ENCODE results near the gene NCMAP.
"Not testable (repeated sequence)": the region's sequence is repeated elsewhere in the genome, so short reads cannot be mapped to it uniquely, and the experiment has no call there.

The NCMAP gene, protein sequence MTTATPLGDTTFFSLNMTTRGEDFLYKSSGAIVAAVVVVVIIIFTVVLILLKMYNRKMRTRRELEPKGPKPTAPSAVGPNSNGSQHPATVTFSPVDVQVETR

DNA sequence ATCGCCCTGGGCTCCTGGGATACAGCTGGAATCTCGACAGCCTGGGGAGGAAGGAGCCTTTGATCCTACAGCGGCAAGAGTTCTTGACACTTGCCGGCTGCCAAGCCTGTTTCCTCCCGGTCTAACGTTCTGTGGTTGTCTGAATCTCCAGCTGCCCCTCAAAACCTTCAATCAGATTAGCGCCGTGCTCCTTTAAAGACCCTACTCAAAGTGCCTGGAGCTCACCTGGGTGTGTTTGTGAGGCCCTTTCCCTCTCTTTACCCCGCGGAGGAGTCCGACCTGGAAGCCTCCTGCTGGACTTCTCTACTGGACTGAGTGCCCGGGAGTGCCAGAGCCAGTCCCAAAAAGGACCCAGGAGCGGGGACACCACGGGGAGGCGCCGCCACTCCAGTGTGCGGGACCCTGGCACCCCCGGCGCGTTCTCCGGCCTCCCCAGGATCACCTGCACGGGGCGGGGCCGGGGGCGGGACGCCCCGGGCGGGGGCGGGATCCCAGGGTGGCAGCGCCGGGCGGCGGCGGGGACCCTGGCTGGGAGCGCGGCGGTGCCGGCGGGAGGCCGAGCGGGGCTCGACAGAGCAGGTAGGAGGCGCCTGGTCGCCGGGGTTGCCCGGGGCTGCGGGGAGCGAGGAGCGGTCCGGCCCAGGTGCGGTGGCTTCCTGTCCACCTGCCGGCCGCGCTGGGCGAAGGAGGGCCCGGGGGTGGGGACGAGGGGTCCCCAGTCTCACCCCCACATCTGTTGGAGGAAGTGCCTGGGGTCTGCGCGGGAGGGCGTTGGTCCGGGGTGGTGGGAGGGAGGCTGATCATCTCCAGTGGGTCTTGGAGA is at the start of gene NCMAP:
TSS of gene NCMAP (plus strand) at position 497 of the 823 bp plus-strand sequence. CDS start 39,344 bp downstream, outside the sequence.
- DNase-seq (ENCODE audit: low read depth in 2 of 2) = peak in 1 of 2 donors; percentile 20

GRCh38 chr1:24506691-24507381 is 49.1 kb upstream of the NCMAP start:
- no peak for DNase-seq (ENCODE audit: low read depth in 2 of 2)

DNA sequence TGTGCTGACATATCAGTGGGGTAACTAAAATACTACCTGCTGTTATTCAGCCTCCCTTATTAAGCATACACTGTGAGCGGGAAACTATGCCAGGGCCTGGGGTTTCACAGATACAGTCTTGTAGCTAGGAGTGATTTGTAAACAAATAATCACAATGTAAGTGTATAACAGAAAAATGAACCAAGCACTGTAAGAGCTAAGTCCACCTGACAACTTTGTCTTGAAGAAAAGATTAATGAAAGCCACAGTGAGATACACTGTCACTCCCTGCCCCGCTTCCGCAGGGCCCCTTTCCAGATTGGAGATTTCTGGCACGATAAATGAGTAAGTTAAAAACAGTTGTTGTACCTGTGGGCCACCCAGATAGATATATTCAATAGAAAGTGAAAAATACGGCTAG is 48.5 kb upstream of the NCMAP start:
- DNase-seq (ENCODE audit: low read depth in 2 of 2) = no peak

- no peak for DNase-seq (ENCODE audit: low read depth in 2 of 2)
Observed at GRCh38 chr1:24508911-24509310, 47.0 kb upstream of the NCMAP start.

GRCh38 chr1:24513706-24514105 is 42.2 kb upstream of the NCMAP start:
- DNase-seq (ENCODE audit: low read depth in 2 of 2) = no peak

DNA sequence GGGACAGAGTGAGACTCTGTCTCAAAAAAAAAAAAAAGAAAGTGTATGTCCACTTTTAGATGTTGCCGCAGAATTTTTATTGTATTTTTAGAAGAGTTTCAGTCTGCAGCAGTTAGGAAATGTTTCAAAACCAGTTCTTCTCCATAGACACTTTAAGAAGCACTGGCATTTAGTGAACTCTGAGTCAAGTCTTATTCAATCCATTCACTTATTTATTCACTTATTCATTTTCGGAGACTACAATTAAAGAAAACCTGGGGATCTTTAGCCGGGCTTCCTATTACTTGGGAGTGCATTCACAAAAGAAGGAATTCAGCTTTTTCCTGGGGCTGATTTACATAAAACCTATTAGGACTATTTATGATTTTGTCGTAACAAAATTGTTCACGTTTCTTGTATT is 40.9 kb upstream of the NCMAP start:
- DNase-seq (ENCODE audit: low read depth in 2 of 2) = no peak

DNA sequence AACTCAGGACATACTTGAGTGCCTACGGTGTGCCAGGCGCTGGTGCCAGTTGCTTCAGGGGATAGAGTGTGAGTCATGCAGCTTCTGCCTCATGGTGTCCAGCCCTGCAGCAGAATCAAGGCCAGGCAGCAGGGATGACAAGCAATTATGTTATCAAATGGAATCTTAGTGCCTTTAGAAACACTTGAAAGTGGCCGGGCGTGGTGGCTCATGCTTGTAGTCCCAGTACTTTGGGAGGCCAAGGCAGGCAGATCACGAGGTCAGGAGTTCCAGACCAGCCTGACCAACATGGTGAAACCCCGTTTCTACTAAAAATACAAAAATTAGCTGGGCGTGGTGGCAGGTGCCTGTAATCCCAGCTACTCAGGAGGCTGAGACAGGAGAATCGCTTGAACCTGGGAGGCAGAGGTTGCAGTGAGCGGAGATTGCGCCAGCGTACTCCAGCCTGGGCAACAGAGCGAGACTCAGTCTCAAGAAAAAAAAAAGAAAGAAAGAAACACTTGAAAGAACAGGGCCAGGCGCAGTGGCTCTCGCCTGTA is 40.1 kb upstream of the NCMAP start:
- DNase-seq (ENCODE audit: low read depth in 2 of 2) = not testable (repeated sequence)

GRCh38 chr1:24516506-24516905 is 39.4 kb upstream of the NCMAP start:
- DNase-seq (ENCODE audit: low read depth in 2 of 2) = no peak

- no peak for DNase-seq (ENCODE audit: low read depth in 2 of 2)
Observed at GRCh38 chr1:24517898-24518297, 38.0 kb upstream of the NCMAP start.

DNA sequence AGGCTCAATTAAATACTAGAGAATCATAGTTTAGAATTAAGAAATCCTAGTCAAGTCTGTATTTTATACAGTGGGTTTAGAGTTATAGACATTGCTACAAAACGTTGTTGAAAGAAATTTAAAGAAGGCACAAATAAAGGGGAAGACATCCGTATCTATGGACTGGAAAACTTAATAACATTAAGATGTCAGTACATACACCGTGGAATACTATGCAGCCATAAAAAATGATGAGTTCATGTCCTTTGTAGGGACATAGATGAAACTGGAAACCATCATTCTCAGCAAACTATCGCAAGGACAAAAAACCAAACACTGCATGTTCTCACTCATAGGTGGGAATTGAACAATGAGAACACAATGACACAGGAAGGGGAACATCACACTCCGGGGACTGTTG is 35.6 kb upstream of the NCMAP start:
- not testable (repeated sequence) for DNase-seq (ENCODE audit: low read depth in 2 of 2)

DNA sequence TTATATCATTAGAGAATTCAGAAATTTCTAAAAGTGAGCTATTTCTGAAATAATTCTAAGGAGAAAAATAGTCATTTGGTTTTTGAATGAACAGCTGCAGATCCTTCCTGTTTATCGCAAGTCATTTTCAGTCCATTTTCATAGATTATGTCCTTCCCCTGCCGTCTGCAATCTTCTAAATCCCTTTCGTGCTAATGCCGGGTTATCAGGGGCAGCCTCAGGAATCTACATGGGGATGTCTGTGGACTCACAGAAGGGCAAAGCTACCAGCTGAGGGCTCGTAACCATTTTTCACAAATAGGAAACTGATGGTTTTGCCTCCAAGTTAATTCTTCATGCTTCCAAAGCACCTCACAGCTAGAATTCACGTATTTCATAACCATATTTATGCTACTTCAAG is 30.3 kb upstream of the NCMAP start:
- no peak for DNase-seq (ENCODE audit: low read depth in 2 of 2)

GRCh38 chr1:24526045-24526444 is 29.8 kb upstream of the NCMAP start:
- no peak for DNase-seq (ENCODE audit: low read depth in 2 of 2)

- peak in 1 of 2 donors; percentile 36 for DNase-seq (ENCODE audit: low read depth in 2 of 2)
Observed at GRCh38 chr1:24526940-24527542, 28.8 kb upstream of the NCMAP start.

DNA sequence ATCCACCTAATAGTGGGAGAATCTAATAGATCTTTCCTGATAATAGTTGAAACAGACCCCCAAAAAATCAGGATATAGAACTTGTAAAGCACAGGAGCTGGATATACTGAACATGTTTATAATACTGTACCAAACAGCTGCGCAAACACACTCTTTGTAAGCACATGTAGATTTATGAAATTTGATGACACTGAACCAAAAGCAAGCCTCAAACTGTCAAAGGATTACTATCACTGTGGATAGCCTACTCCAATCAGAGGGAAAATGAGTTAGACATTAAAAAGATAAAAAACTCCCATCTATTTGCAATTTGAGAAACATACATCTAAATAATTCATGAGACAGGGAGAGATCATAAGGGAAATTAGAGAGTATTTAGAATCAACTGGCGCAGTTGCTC is 27.1 kb upstream of the NCMAP start:
- DNase-seq (ENCODE audit: low read depth in 2 of 2) = no peak

- not testable (repeated sequence) for DNase-seq (ENCODE audit: low read depth in 2 of 2)
Observed at GRCh38 chr1:24529292-24529691, 26.6 kb upstream of the NCMAP start.

DNA sequence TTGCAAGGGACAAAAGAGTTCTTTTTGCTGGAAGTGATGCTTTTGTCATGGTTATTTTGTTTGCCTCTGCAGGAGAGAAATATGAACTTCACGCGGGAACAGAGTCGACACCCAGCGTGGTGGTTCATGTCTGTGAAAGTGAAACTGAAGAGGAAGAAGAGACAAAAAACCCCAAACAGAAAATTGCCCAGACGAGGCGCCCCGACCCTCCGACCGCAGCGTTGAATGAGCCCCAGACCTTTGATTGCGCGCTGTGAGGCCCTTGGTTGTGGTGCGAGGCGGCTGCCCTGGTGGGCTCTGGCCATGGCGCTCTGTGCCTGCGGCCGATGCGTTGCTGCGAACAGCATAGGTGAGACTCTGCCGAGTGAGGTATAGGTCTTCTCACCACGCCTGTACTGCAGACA is 20.9 kb upstream of the NCMAP start:
- DNase-seq (ENCODE audit: low read depth in 2 of 2) = peak; percentile 43 to 64

DNA sequence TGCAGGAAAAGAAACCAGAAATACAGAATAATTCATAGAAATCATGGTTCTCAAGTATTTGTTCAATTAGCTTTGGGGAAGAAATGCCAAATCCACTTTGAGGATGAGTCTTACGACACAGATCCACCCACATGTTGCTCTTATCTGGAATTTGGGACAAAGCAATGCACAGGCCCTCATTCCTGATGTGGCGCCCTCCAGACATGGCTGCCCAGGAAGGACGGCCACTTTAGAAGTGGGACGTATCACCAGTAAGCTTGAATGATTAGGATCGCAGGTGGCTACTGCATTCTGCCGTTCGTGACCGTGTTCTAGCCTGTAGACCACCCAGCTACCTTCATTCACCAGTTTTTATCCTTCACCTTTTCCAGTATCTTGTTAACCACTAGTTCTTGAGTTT is 20.1 kb upstream of the NCMAP start:
- DNase-seq (ENCODE audit: low read depth in 2 of 2) = no peak

DNA sequence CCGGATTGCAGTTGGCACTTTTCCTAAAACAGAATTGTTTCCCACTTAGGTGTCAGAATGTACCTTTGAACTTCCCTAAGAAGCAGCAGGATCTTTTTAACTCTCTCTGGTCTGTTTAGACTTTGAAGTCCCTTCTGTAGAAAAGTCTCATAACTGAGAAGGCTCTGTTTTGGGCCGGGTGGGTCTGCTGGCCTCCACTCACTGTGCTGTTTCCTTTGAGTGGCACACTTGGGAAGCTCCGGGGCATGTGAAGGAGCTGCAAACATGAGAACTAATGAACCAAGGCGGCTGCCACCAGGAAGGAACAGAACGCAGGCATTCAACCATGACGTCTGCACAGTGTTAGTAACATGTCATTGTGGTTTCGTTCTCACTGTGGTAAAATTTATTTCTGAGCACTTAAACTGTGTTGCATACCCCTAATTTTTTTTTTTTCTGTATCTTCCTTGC is 19.5 kb upstream of the NCMAP start:
- peak; percentile 43 to 56 for DNase-seq (ENCODE audit: low read depth in 2 of 2)

DNA sequence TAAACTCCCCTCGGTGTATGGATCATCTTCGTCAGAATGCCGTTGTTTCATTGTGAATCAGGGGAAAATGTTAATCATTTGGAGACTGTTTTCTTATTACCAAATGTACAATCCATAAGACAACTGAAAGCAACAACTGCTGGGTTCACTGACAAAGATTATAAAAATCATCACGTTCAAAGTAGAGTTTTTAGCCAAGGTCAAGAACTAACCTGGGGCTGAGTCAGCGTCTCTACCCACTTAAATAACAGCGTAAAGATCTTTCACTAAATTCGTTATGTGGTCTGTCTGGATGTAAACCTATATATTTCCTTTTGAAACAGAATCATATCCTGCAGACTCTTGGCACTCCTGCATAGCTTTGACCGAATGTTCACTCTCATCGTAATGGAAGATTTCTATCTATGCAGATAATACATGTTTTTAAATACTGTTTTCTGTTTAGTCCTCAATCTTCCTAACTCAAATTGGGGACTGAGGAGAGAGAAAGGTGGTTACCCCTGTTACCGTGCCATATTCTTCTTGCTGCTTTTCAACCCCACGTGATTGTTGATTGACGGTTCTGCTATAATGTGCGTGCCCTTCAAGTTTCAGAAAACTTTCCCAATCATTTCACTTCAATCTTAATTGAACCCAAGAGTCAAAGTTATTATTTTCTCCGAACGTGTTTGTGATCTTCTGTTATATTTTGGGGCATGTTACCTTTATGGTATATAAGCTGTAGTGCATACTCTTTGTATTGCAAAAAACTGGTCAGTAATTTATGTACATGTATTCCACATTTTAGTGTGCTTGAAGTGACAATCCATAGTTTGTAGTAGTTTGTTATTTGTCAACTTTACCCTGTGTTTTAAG is 15.6 kb upstream of the NCMAP start:
- DNase-seq (ENCODE audit: low read depth in 2 of 2) = peak in 1 of 2 donors; percentile 22

DNA sequence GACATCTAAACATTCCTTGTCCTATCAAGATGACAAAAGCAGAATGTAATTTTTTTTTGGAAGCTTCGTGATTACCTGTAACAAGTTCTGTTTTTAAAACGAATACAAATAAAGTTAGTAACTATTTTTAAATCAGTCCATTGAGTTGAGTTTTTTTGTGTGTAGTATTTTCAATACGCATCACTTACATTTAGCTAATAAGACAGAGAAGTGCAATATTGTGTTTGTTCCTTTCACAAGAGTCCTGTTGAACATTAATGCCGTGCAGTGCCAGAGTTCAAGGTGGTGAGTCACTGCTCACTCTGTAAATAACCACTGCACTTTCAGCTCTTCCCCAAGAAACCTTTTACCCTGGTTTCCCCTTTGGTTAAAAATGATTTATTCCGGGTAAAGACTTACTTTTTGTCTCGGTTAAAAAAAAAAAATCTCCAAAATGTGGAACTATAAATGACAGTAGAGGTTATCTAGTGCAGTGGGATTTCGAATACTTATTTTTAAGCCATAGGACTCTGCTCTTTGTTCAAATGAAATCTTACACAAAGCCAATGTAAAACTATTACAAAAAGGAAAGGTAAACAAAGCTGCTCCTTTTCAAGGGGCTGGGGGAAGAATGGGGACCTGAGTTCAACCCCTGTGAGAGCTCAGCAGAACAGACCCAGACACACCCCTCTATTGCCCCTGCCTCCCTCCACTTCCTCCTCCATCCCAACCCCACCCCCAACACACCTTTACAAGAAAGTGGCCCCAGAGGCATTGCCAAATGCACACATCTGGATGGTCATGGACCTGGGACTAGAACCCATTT is 14.8 kb upstream of the NCMAP start:
- no peak for DNase-seq (ENCODE audit: low read depth in 2 of 2)

Data from stimulated activated CD4-positive, alpha-beta T cell treated with anti-CD3 and anti-CD28 coated beads, Interleukin-4, amount 100 ng/mL, for 48 hours (primary cell).